CMK (cell line): ENCODE measurements around the gene PRSS53.

Source experiments
- DNase-seq: peaks from one replicate; pipeline ENCODE4 v3.0.0-alpha.2; 2010; ENCODE audit warnings: low read depth

Gene PRSS53

GRCh38 chr16:31043352-31043751 is 45.4 kb downstream of the PRSS53 start:
- DNase-seq, result no peak

DNA sequence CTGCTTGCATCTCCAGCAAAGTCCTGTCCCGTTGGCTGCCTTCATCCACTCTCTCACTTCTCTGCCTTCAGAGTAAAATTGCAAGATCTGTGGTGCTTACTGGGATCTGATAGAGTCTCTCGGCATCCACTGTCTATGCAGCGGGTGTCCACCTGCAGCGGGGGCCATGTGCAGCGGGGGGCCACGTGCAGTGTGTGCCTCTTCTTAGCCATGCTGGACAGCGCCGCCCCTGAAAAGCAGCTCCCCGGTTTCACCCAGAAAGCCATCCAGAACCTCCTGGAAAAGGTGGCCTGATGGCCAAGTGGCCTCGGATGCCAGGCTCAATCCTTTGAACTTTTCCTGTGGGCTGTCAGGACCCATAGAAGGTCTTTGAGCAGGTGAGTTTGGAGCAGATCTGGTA is 45.9 kb downstream of the PRSS53 start:
- no peak for DNase-seq

GRCh38 chr16:31038993-31039392 is 49.8 kb downstream of the PRSS53 start:
- no peak for DNase-seq

DNA sequence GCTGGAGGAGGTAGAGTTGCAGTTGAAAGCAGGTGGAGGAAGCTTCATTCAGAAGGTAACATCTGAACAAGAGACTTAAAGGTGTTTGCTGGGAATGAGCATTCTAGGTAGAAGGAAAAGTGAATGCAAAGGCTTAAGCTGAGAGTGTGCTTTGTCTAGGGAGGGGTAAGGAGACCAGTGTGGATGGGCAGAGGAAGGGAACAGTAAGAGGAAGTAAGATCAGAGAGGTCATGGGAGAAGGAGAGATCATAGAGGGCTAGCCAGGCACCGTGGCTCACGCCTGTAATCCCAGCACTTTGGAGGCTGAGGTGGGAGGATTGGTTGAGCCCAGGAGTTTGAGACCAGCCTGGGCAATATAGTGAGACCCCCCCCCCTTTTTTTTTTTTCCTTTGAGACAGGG is 52.1 kb downstream of the PRSS53 start:
- DNase-seq, result no peak

DNA sequence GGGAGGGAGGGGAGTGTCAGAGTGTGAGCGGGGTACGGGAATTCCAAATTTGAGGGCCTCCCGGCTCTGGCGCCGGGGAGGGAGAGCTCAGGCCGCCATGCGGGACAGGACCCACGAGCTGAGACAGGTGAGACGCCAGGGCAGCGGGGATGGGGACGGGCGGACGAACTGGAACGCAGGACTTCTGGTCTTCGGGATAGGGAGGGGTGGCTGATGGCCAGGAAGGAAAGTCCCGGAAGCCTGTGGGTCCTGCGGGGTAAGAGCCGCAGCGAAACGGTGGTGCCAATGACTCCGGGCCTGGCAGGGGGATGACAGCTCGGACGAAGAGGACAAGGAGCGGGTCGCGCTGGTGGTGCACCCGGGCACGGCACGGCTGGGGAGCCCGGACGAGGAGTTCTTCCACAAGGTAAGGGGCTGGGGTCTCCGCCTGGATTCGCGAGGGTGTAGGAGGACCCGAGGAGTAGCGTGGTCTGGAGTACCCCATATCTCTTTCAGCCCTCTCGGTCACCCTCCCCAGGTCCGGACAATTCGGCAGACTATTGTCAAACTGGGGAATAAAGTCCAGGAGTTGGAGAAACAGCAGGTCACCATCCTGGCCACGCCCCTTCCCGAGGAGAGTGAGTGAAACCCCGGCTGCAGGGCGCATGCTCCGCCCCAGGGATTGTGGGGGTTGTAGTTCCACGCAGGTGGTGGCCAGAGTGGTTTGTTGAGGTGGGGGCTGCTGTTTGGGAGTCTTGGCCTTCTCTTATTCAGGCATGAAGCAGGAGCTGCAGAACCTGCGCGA is 54.8 kb downstream of the PRSS53 start:
- DNase-seq, result peak; percentile 64
